Measurements from ENCODE around the gene SEC14L2.
"Not testable (repeated sequence)": the region's sequence is repeated elsewhere in the genome, so short reads cannot be mapped to it uniquely, and the experiment has no call there.

SEC14L2 gene

DNA sequence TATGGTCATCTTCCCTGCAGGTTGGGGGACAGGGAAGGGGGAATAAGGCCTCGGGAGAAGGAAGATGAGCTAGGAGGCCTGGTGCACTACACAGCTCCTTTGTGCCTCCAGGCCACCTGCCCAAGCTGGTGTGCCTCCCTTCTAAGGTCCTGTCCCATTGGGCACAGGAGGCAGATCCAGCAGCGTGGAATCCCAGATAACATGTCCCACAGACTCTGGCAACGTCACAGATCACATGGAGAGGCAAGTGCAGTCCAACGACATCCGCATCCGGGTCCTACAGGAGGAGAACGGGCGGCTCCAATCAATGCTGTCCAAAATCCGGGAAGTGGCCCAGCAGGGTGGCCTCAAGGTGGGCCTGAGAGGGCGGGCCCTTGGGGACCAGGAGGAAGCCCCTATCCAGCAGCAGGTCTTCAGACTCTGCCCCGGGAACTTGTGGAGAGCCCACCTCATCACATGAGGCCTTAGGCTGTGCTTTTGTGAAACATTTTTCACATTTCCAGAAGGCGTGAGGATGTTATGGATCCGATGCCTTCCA is 21.4 kb upstream of the SEC14L2 start:
- in situ Hi-C loops (cut with HindIII; ENCODE audit: low sequenced_read_pairs), result no loop called here

DNA sequence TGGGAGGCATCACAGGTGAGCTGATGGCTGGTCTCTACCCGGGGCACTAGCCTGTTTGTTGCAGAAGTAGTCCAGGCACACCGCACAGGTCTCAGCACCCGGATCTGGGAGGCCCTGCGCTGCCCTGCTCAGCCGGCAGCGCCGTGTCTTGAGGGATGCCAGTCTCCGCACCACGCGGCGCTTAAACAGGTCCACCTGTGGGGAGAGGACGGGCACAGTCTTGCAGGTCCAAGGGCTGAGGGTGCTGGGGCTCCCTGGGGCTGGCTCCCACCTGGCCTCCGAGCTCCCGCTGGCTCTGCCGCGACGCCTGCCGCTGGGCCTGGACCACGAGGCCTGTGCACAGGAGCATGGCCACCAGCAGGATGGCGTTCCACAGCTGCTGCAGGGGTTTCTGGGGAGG is 16.8 kb upstream of the SEC14L2 start:
- in situ Hi-C loops (cut with HindIII; ENCODE audit: low sequenced_read_pairs), result loop anchor here (10.0 kb wide), 2 partner anchors 95 to 225 kb away; partner anchors contain the start of gene CASTOR1

- in situ Hi-C loops (cut with HindIII; ENCODE audit: low sequenced_read_pairs), result loop anchor here (10.0 kb wide), 2 partner anchors 96 to 226 kb away; partner anchors contain the start of gene CASTOR1
Observed at GRCh38 chr22:30381264-30381663, 15.6 kb upstream of the SEC14L2 start.

GRCh38 chr22:30382340-30382739 is 14.5 kb upstream of the SEC14L2 start:
- in situ Hi-C loops (cut with HindIII; ENCODE audit: low sequenced_read_pairs), result loop anchor here (10.0 kb wide), 2 partner anchors 98 to 228 kb away; partner anchors contain the start of gene CASTOR1

DNA sequence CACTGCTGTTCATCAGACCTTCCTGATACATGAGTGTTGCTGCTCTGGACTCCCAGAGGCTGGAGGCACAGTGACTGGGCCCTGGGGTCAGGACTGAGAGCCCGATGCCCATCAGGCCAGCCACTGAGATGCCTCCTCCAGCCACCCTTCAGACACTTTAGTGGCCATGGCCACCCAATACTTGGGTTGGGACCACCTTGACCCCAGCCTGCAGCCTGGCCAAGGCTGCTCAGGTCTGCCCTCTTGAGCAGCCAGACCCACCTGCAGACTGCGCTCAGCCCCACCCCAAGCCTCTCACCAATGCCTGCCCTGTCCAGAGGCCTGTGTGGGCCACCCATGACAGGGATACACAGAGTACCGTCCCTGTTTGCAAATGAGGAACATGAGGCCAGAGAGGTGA is 13.8 kb upstream of the SEC14L2 start:
- in situ Hi-C loops (cut with HindIII; ENCODE audit: low sequenced_read_pairs), result loop anchor here (10.0 kb wide), 2 partner anchors 98 to 228 kb away; partner anchors contain the start of gene CASTOR1

GRCh38 chr22:30385942-30386341 is 10.9 kb upstream of the SEC14L2 start:
- in situ Hi-C loops (cut with HindIII; ENCODE audit: low sequenced_read_pairs), result loop anchor here (10.0 kb wide), 2 partner anchors 101 to 231 kb away; partner anchors contain the start of gene CASTOR1

DNA sequence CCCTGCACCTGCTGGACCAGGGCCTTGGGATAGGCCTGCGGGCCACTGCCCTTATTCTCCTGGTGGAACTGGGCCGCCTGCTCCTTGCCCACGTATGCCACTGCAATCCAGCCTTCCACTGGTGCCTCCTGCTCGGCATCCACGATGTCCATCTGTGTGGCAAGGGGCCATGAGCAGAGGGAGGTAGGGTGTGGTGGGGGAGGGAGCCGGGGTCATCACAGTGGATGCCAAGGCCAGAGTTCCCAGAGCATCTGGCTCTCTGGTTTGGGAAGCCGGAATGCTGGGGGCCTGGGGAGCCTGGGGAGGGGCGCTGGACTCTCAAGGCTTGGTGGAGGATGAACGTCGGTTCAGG is 10.2 kb upstream of the SEC14L2 start:
- in situ Hi-C loops (cut with HindIII; ENCODE audit: low sequenced_read_pairs), result loop anchor here (10.0 kb wide), 2 partner anchors 102 to 232 kb away; partner anchors contain the start of gene CASTOR1

DNA sequence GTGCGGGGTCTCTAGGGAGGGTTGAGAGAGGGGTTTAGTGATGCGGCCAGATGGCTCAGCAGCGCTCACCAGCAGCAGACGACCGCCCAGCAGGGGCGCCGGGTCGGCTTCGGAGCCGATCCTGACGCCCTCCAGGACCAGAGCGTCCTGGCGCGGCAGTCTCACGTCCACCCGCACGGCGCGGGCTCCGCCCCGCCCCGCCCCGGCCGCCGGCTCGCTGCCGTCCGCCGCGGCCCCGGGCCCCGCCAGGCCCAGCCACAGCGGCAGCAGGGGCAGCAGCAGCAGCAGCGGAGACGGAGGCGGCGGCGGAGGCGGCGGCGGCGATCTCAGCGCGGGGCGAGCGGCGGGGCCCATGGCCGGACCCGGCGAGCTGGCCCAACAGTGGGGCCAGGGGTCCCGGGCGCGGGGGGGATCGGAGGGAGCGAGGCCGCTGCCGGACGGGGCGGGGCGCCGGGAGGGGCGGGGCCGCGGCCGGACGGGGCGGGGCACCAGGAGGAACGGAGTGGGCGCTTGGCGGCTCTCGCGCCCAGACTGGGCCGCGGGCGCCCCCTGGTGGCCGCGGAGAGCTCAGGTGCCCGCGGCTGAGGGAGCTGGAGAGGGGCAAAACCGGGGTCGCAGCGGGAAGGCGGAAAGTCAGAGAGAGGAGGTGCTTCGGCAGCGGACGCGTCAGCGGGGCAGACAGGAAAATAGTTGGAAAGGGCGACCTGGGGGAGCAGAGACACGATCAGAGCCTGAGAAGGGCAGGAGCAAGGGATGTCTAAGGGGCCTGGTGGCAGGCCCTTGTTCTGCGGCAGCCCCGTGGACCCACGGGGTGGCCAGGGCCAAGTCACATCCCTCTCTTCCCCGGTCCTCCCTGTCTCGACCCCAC is 9.6 kb upstream of the SEC14L2 start, which contains the start of gene RNF215:
TSS of gene RNF215 (minus strand) at position 452 of the 868 bp plus-strand sequence. CDS start at position 354, 98 bp downstream.
- in situ Hi-C loops (cut with HindIII; ENCODE audit: low sequenced_read_pairs), result loop anchor here (10.0 kb wide), 2 partner anchors 102 to 232 kb away; partner anchors contain the start of gene CASTOR1

DNA sequence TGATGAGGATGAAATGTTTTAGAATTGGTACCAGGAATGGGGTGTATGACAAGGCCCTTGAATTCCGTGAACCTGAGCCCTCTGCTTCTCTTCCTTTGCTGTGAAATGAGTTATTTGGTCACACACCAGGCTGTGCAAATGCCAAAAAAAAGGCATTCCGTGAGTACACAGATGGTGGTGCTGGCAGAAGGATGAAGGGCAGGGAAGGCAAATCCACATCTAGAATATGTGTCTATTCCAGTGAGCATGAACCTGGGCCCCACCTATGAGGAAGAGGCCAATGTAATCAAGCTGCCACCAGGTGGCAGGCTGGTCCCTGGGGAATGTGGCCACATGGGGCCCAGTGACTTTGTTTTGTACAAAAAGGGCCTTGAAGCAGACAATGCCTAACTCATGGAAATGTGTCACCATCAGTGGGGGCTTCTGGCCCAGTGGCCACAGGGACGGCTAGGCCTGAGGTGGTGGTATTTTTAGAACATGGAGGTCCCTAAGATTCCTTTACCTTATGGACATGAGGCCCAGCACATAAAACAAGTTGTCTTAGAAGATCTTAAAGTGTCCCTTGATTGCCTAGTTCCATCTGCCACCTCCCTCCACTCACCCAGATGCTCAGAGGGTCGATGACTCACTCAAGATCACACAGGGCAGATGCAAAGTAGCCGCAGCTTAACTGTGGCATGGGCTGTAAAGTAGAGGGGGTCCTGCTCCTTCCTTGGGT is 5.7 kb upstream of the SEC14L2 start:
- in situ Hi-C loops (cut with HindIII; ENCODE audit: low sequenced_read_pairs), result no loop called here

GRCh38 chr22:30392661-30393321 is 4.0 kb upstream of the SEC14L2 start:
- in situ Hi-C loops (cut with HindIII; ENCODE audit: low sequenced_read_pairs), result no loop called here

GRCh38 chr22:30393322-30393680 is 3.5 kb upstream of the SEC14L2 start:
- in situ Hi-C loops (cut with HindIII; ENCODE audit: low sequenced_read_pairs), result no loop called here

GRCh38 chr22:30393885-30394284 is 2.9 kb upstream of the SEC14L2 start:
- in situ Hi-C loops (cut with HindIII; ENCODE audit: low sequenced_read_pairs), result no loop called here

GRCh38 chr22:30397656-30398635 is 1.1 kb downstream of the SEC14L2 start:
- in situ Hi-C loops (cut with HindIII; ENCODE audit: low sequenced_read_pairs), result no loop called here

DNA sequence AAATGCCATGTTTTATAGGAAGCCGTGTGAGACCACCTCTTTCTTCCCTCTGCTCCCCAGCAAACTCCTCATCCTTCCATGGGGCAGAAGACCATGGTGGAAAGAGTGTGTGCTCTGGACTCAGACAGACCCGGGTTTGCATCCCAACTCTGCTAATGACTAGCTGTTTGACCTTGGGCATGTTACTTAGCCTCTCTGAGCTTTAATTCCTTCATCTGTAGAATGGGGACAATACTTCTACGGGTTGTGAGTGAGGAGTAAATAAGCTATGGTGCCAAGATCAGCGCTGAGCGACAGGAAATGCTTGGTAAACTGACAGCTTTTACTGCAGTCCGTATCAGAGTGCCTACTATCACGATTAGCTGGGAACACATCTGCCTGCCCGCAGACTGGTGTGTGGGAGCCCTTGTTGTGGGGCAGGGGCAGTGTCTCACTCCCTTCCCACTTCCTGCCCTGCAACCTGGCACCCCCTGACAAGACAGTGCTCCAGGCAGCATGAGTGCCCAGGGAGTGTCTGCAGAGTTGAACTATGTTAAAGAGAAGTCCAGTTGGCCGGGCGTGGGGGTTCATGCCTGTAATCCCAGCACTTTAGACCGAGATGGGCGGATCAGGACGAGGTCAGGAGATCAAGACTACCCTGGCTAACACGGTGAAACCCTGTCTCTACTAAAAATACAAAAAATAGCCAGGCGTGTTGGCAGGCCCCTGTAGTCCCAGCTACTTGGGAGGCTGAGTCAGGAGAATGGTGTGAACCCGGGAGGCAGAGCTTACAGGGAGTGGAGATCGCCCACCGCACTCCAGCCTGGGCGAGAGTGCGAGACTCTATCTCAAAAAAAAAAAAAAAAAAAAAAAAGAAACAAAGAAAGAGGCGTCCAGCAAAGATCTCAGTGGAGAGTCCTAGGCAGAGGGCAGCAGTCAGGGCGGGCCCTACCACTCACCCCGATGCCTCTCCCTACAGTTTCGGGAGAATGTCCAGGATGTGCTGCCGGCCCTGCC is 2.2 kb downstream of the SEC14L2 start:
- in situ Hi-C loops (cut with HindIII; ENCODE audit: low sequenced_read_pairs), result no loop called here

DNA sequence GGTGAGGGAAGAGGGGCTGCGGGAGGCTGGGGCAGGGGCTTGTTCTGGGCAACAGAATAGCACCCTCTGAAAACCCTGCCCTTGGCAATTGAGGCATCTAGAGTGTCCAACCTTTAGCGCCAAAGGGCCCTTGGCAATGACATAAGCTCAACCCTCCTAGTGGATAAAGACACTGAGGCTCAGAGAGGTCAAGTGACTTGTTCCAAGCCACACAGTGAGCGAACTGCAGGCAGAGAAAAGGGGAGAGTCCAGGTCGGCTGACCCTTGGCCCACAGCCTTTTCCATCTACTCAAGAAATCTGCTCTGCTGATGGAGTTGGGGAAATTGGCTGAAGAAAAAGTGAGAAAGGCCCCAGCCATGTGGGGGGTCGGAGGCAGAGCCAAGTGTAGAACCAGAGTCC is 2.9 kb downstream of the SEC14L2 start:
- in situ Hi-C loops (cut with HindIII; ENCODE audit: low sequenced_read_pairs), result no loop called here

GRCh38 chr22:30400159-30400558 is 3.3 kb downstream of the SEC14L2 start:
- in situ Hi-C loops (cut with HindIII; ENCODE audit: low sequenced_read_pairs), result no loop called here

- in situ Hi-C loops (cut with HindIII; ENCODE audit: low sequenced_read_pairs), result not testable (repeated sequence)
Observed at GRCh38 chr22:30401024-30401423, 4.2 kb downstream of the SEC14L2 start.

DNA sequence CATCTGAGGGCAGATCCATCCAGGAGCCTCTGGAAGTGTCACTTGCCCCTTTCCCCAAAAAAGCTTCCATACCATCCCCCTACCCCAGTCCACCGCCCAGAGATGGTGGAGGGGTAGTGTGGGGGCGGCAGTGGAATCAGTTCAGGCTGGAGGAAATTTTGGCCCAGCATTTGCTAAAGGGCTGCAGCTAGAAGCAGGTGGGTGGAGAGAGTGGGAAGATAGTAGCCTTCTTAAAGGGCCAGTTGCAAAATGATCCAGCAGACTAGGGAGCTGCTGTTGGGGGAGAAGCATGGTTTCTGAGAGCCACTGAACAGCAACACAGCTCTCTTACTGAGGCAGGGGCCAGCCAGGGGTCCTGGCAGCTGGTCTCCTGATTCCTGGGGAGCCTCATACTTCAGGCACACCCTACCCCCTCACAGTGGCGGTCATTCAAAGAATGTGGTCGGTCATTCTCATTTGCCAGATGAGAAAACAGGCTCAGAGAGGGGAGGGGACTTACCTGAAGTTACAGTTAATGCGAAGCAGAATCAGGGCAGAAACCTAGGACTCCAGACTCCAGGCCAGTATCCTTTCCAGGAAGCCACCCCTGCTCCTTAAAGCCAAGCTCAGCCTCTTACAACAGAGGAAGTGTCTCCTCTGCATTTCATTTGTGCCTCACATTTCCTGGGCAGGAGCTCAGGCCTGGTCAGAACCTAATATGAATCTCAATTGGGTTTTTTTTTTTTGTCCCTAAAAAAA is 5.4 kb downstream of the SEC14L2 start:
- in situ Hi-C loops (cut with HindIII; ENCODE audit: low sequenced_read_pairs), result no loop called here

Data from DLD1 (cell line).